ENCODE results near the gene ORM2.

The ORM2 gene

DNA sequence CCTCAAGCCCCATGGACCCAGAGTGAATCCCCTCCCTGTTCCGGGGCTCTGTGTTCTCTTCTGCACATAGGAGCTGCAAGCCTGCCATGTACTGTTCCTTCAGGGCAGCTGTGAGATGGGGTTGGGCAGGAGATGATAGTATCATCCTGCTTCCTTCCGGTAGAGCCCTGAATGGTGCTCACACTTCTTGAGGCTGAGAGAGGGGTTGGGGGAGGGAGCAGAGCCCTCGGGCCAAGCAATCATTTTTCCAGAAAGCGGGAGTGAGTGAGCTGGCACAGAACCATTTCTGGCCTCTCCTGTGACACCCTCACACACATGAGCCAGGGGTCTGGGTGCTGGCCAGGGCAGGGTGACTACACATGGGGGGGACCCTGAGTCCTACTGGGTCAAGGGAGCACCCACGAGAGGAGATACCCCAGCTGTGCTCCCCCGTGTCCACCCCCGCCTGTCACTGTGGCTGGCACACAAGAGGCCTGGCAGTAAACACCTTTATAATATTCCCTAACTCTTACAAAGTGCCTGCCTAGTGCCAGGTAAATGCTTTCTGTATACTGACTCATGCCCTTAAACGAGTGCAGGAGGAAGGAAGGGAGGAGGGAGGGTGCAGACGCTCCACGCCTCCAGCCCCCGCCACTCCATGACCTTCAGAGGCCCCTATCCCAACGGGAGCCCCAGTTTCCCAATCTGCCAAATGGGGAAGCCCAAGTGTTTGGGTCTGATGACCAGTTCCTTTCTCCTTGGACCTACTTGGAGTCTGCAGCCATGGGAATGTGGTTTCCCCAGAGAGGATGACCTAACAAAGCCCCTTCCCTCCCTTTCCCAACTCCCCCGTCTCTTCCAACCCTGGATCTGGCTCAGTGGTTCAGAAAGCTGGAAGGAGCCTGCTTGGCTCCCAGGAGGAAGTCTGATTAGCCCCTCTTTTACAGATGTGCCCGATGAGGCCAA, 42.6 kb downstream of the ORM2 start:
- DNase-seq, result no peak

DNA sequence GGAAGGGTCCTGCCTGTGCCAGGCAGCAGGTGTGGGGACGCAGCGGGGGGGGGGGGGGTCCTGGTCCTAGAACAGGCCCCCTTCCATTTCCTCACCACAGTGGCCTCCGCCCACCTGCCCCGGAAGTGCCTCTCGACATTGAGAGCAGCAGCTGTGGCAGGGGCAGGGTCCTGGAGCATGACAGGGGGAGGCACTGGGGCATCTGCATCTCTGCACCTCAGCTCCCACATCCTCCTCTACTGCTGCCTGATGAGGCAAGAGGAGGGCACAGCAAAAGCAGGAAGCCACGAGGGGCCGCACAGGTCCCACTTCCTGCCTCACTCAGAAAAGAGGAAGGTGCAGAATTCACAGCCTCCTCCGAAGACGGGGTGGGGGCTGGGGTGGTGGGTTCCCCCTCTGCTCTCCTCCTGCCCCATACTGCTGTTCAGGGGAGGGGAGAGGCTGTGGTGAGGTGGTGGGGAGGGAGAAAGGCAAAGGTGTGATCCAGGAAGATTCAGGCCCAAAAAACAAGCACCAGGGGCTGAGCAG, 43.3 kb downstream of the ORM2 start:
- DNase-seq, result no peak

GRCh38 chr9:114373960-114374730, 44.5 kb downstream of the ORM2 start:
- DNase-seq, result no peak

GRCh38 chr9:114374936-114375335, 45.3 kb downstream of the ORM2 start:
- DNase-seq, result no peak

GRCh38 chr9:114375386-114376175, 45.9 kb downstream of the ORM2 start:
- DNase-seq, result no peak

- DNase-seq, result no peak
Measured at GRCh38 chr9:114376586-114377445, 47.1 kb downstream of the ORM2 start.

GRCh38 chr9:114378016-114378415, 48.3 kb downstream of the ORM2 start:
- DNase-seq, result no peak

DNA sequence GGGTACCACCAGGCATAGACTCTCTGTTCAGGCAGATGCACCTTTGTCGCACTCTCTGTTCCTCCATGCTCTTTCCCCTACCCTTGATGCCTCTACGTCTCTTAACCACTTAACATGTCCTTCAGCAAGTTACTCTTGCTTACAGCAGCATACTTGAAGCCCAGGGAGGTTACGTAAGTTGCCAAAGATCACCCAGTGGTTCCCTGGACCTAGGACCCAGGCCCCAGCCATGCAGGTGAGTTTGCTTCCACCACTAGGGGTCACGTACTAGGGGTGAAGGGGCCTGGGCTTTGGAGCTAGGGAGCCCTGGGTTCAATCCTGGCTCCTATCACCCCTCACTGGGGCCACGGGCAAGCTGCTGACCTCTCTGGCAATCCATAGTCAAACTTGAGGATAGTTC, 49.2 kb downstream of the ORM2 start:
- no peak for DNase-seq
